ENCODE results near the gene UTRN.

- TF ChIP-seq ZNF384 (IDR thresholded peaks at IDR 0.05) (no peak), SUZ12 (IDR thresholded peaks at IDR 0.05) (no peak), TARDBP (IDR thresholded peaks at IDR 0.05) (no peak)
These were observed 13.8 kb downstream of the UTRN start for GRCh38 chr6:144298916-144299315.
